Stimulated activated CD4-positive, alpha-beta T cell treated with anti-CD3 and anti-CD28 coated beads, Interleukin-1b, Interleukin-23, amount 100 ng/mL, for 4 hours (primary cell): Measurements from ENCODE around the gene PHKA1.
"Not testable (repeated sequence)": the region's sequence is repeated elsewhere in the genome, so short reads cannot be mapped to it uniquely, and the experiment has no call there.

Experiments
- DNase-seq, 2 donors: peaks; one replicate each; pipeline ENCODE4 v3.0.0-alpha.2; 2020; ENCODE audit warnings: low read depth in 2 of 2

Gene PHKA1

DNA sequence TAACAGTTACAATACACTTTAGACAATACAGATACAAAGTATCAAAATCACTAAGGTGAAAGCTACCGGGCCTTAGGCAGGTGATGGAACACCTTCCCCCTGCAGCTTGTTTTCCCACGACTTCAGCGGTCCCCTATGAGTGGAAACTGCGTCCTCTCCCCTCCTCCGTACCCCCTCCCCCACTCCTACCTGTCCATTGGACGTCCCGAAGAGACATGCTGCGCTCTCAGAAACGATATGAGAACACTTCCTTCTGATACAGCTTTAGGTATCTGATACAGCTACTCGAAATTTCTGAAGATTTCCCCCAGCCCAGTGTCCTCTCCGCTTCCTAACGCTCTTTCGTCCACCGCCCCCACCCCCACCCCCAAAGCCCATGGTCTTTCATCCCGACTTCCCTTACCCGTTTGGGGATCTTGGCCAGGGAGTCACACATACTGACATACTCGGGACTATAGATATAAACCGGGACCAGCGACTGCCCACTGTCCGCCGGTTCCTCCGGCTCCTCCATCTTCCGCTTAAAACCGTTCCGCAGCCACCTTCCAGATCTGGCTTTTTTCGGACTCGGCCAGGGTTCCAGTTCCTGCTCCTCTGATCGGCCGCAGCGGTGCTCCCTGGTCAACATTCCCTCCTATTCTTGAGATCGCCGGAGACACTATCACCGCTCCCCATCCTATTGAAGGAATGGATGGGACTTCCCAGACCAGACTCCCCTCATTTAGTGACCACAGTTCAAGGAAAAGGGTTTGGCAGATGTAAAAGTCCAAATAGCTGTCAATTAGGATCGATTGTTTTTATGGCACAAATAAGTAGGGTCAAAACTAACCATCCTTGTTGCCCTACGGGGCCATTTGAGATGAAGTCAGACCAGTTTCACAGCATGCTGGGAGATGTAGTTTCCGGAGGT is 141.6 kb downstream of the PHKA1 start, which contains the start of gene HDAC8:
HDAC8 (minus strand) TSS at position 596 of the 910 bp plus-strand sequence; CDS start at position 514, 82 bp downstream.
- DNase-seq = peak; percentile 15 to 21

DNA sequence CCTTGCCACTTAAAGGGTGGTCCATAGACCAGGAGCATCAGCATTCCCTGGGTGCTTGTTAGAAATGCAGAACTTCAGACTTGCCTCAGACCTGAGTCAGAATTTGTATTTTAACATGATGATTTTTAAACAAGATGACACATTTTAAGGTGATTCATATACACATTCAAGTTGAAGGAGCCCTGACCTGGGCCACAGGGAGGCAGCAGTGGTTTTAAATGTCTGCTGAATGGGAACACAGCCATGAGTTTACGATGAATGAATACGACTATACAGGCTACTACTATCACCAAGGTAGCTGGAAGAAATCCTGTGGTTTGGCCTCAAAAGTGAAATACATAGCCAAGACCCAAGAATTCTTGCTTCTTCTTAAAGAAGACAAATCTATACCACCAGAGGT is 144.3 kb downstream of the PHKA1 start:
- DNase-seq = no peak

DNA sequence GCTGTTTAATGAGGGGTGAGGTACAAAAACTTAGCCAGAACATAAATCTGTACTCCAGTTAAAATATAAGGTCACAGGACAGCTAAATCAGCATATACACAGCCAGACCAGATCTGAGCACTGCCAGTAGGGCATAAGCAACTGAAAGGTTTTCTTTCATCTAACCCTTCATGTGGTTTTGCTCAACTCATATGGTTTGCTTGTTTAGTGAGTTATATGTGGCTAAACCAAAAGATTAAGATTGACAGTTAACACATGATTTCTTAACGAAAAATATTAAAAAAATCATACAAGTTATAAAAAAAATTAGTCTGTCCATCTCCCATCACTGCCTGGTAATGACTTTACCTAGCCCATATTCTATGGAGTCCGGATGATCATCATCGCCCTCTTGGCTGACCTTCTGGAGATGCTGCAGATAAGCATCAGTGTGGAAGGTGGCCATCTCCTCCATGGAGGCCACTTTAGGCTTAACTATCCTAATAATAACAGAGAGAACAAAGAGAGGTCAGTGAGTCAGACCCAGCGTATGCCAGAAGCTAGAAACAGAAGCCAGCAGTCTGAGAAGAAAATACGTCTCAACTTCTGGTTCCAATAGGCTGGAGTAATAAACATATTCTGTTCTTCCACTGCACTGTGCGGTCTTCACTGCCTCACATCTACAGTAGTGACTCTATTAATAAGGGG is 145.6 kb downstream of the PHKA1 start:
- DNase-seq = no peak

DNA sequence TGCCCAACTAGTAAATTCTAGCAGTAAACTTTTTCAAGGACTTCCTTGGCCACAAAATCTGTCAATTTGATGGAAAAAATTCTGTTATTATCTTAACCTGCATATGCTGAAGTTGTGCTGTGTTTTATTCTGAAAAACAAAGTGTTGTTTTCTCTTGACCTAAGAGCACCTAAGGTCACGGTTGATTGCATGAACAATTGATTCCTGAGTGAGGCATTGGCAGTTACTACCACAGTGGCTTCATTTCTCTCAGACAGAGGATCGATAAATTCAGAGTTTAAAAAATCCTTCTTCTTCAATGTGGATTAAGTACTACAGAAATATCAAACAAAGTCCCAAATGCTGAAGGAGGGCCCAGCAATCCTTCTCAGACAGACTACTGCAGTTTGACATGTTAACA is 147.7 kb downstream of the PHKA1 start:
- no peak for DNase-seq

DNA sequence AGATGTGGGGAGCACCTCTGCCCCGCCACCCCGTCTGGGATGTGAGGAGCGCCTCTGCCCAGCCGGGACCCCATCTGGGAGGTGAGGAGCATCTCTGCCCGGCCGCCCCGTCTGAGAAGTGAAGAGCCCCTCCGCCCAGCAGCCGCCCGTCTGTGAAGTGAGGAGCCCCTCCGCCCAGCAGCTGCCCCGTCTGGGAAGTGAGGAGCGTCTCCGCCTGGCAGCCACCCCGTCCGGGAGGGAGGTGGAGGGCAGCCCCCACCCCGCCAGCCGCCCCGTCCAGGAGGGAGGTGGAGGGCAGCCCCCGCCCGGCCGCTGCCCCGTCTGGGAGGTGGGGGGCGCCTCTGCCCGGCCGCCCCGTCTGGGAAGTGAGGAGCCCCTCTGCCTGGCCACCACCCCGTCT is 154.5 kb downstream of the PHKA1 start:
- DNase-seq = not testable (repeated sequence)

DNA sequence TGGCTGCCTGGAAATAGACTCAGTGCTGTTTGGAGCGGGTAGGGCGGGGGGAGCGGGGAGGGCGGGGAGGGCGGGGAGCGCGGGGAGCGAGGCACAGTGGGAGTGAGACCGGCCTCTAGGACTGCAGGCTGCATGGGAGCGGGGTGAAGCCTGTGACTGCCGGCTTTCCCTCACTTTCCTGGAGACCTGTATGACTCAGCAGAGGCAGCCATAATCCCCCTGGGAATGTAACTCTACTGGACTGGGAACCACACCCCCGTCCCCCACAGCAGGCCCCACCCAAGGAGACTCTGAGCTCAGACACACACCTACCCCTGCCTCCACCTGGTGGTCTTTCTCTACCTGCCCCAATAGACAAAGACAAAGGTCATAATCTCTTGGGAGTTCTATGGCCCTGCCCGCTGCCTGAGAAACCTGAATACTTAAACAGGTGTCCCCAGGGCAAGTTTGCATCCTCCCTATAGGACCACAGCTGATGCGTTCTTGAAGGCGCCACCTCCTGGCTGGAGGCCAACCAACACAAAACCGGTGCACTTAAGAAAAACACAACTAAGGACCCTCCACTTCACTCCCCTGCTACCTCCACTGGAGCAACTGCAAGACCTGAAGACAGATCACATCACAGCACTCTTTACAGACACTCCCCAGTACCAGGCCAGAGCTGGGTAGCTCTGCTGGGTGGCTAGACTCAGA is 159.5 kb downstream of the PHKA1 start:
- DNase-seq = no peak

DNA sequence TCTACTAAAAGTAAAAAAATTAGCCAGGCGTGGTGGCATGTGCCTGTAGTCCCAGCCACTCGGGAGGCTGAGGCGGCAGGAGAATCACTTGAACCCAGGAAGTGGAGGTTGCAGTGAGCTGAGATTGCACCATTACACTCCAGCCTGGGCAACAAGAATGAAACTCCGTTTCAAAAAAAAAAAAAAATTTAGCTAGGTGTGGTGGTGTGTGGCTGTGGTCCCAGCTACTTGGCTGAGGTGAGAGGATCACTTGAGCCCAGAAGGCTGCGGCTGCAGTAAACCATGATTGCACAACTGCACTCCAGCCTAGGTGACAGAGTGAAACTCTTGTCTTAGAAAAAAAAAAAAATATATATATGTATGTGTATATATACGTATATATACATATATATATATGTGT is 161.7 kb downstream of the PHKA1 start:
- not testable (repeated sequence) for DNase-seq

DNA sequence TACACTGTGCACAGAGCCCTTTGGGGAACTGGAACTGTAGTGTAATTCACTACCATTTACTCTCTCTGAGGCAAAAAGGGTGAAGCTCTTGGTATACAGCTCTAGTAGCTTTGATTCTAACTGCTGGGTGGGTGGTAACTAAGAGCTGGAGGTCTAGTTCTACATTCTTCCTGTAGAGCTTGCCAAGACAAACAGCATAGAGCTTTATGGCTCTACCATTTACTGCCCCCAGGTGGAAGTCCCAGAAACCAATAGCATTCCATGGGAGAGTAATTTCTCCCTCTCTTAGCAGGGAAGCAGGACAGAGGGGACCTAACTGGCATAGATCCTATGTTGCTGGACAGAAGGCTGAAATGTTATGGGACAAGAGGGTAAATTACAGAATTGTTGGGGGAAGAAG is 168.1 kb downstream of the PHKA1 start:
- DNase-seq = no peak

DNA sequence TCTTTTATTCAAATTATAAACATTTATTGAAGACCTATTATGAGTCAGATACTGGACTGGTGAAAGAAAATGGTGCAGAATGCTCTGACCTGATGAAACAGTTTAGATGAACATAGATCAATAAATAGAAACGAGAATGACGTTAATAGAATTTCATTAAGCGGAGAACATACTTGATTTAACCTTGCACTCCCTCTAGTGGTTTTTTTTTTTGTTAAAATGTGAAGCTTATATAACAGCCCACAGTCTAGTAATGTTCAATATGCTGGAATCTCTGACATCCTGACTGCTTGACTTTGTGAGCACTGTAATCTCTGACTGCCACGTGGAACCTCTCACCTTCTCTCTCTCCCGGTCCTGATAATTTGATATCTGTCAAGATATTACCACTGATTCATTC is 173.8 kb downstream of the PHKA1 start:
- no peak for DNase-seq

DNA sequence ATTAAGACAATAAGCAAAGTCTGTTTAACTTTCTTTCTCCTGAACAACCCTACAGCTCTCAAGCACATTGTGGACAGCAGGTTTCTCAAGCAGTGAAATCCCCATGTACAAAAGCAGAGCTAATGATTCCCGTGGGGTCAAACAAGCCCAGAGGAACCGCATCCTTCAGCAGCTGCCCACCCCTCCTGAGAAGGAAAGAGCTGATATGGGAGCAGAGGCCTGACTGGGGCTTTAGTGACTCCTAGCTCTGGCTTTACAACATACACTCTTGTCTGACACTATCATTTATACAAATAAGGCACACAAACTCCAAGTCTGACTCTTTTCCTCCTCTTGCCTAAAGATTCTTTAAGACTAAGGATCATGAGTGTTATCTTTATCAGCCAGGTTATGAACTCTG is 174.3 kb downstream of the PHKA1 start:
- DNase-seq = no peak

DNA sequence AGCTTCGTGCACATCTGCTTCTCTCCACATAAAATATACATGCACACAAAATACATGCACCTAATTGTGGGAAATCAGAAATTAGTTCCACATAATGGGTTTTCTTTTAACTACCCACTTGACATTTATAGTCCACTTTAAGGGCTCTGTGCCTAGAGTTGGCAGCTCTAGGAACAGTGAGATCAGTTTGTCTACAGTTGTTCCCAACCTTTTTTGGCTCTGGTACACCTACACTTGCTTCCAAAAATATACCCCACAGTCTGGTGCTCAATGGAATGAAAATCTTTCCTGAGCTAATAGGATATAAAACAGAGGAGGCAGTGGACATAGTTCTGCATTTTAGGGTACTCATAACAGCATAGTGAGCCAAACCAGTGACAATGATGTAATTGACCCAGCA is 177.6 kb downstream of the PHKA1 start:
- no peak for DNase-seq

DNA sequence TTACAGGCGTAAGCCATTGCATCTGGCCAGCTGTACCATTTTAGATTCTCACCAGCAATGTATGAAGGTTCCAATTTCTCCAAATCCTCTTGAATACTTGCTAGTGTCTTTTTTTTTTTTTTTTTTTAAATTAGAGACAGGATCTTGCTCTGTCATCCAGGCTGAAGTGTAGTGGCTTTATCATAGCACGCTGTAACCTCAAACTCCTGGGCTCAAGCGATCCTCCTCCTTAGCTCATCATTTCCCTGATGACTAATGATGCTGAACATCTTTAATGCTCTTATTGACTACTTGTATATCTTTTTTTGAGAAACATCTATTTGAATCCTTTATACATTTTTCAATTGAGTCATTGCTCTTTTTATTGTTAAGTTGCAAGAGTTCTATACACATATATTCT is 181.7 kb downstream of the PHKA1 start:
- DNase-seq = no peak
